T47D (cell line): Measurements from ENCODE around the gene C7orf33.
"Not testable (repeated sequence)": the region's sequence is repeated elsewhere in the genome, so short reads cannot be mapped to it uniquely, and the experiment has no call there.

Source experiments
- DNase-seq, 2 experiments: peaks; one replicate each; pipeline versions ENCODE4 v3.0.0 to v3.0.0-alpha.2; 2011 to 2012; ENCODE audit warnings: low read depth in 1 of 2, low spot score in 1 of 2
- JUND ChIP-seq: IDR thresholded peaks from 2 replicates; pipeline ENCODE4 v1.6.1; 2012; ENCODE audit warnings: low read depth
- in situ Hi-C: cut with HindIII; loops from 2 replicates; pipeline ENCODE4 v1.10.0; 2016; ENCODE audit warnings: low sequenced_read_pairs, low pct_unique_long_range_greater_than_20kb

C7orf33 gene

GRCh38 chr7:148590471-148590870 lies at the start of gene C7orf33:
TSS of gene C7orf33 (plus strand) at chr7:148590766. CDS start at chr7:148590926, 160 bp downstream.
- in situ Hi-C loops, result no loop called here
- TF ChIP-seq JUND, result no peak
- no peak for DNase-seq

GRCh38 chr7:148541891-148542504 lies 48.6 kb upstream of the C7orf33 start:
- DNase-seq, result no peak
- no peak for TF ChIP-seq JUND
- in situ Hi-C loops, result no loop called here

- TF ChIP-seq JUND, result no peak
- in situ Hi-C loops, result no loop called here
- no peak for DNase-seq
Measured at GRCh38 chr7:148543302-148543701, 47.3 kb upstream of the C7orf33 start.

GRCh38 chr7:148545172-148545571 lies 45.4 kb upstream of the C7orf33 start:
- no peak for DNase-seq
- in situ Hi-C loops, result no loop called here
- no peak for TF ChIP-seq JUND

- in situ Hi-C loops, result no loop called here
- TF ChIP-seq JUND, result no peak
- DNase-seq, result no peak
Measured at GRCh38 chr7:148545932-148546331, 44.6 kb upstream of the C7orf33 start.

GRCh38 chr7:148546857-148547256 lies 43.7 kb upstream of the C7orf33 start:
- in situ Hi-C loops, result no loop called here
- no peak for DNase-seq
- no peak for TF ChIP-seq JUND

GRCh38 chr7:148547951-148548350 lies 42.6 kb upstream of the C7orf33 start:
- TF ChIP-seq JUND, result no peak
- in situ Hi-C loops, result no loop called here
- no peak for DNase-seq

- in situ Hi-C loops, result no loop called here
- TF ChIP-seq JUND, result no peak
- no peak for DNase-seq
Measured at GRCh38 chr7:148553979-148554378, 36.6 kb upstream of the C7orf33 start.

GRCh38 chr7:148556892-148557291 lies 33.7 kb upstream of the C7orf33 start:
- DNase-seq, result peak in 1 of 2 experiments; percentile 58
- in situ Hi-C loops, result no loop called here
- TF ChIP-seq JUND, result no peak

- TF ChIP-seq JUND, result no peak
- no peak for DNase-seq
- in situ Hi-C loops, result no loop called here
Measured at GRCh38 chr7:148558914-148559313, 31.7 kb upstream of the C7orf33 start.

GRCh38 chr7:148561099-148561498 lies 29.5 kb upstream of the C7orf33 start:
- in situ Hi-C loops, result no loop called here
- DNase-seq, result peak in 1 of 2 experiments; percentile 42
- TF ChIP-seq JUND, result no peak

GRCh38 chr7:148563583-148564274 lies 26.8 kb upstream of the C7orf33 start:
- no peak for DNase-seq
- no peak for TF ChIP-seq JUND
- in situ Hi-C loops, result no loop called here

GRCh38 chr7:148564275-148564951 lies 26.2 kb upstream of the C7orf33 start:
- in situ Hi-C loops, DNase-seq: not testable (repeated sequence)
